ENCODE measurements around the gene INSRR.

The INSRR gene

GRCh38 chr1:156893048-156893953 lies 34.4 kb upstream of the INSRR start, which contains the start of gene PEAR1:
Gene PEAR1 (plus strand): TSS chr1:156893718. CDS start chr1:156903927, 10,209 bp downstream.
- no peak for DNase-seq

GRCh38 chr1:156892190-156893047 lies 33.5 kb upstream of the INSRR start:
- peak; percentile 59 for DNase-seq

GRCh38 chr1:156889802-156890580 lies 31.1 kb upstream of the INSRR start:
- DNase-seq = peak; percentile 47

GRCh38 chr1:156887734-156888133 lies 28.8 kb upstream of the INSRR start:
- no peak for DNase-seq

DNA sequence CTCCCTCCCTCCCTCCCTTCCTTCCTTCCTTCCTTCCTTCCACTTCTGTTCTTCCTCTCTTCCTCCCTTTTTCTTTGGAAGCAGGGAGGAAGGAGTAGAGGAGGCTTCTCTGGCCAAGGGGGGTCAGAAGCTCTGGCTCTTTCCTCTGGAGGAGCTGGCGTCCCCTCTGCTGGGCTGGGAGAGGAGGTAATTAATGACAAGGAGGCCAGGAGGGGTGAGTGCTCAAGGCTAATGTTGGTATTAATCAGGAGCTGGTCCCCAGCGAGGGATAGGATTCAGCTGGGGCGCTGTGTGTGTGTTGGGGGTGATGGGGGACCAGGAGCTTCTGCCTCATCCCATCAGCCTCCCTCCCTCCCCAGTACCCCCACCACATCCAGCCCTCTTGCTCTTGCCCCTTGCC lies 28.4 kb upstream of the INSRR start:
- DNase-seq = no peak

- no peak for DNase-seq
Measured at GRCh38 chr1:156886583-156887281, 27.8 kb upstream of the INSRR start.

DNA sequence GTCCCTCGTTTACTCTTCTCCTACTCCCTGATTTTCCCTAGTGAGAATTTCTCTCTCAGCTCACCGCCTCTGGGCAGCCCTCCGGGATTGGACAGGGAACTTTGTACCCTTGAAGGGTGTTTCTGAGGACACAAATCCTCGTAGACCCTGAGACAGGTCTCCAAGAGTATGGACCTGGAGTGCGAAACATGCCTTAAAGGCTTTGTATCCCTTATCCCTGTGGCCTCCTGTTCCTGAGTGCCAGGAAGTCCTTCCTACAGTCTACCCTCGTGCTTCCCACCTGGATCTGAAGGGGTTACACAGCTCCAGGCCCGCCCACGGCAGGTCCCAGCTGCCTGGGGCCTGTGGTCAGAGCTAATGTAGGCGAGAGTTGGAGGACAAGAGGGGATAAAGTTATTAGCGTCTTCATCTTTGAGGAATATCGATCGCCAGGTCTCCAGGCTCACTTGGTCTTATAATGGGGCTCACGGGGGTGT lies 27.0 kb upstream of the INSRR start:
- DNase-seq = no peak

GRCh38 chr1:156885314-156885713 lies 26.4 kb upstream of the INSRR start:
- DNase-seq = no peak

GRCh38 chr1:156884560-156885184 lies 25.8 kb upstream of the INSRR start:
- DNase-seq = no peak

DNA sequence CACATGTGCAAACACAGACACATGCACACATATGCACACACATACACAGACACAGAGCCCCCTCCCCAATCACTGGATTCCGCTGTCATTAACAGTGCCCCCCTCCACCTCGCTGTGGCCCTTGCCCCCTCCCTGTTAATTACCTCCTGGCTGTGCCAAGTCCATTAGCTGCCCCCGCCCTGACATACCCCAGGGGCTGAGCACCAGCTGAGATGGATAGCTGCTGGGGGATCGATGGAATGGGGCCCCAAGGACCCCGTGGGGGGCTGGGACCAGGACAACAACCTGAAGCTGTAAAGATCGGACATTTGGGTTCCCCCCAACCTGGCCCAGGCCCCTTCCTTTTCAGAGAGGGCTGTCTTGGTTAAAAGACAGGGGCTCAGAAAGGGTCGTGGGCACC lies 25.0 kb upstream of the INSRR start:
- DNase-seq = no peak

DNA sequence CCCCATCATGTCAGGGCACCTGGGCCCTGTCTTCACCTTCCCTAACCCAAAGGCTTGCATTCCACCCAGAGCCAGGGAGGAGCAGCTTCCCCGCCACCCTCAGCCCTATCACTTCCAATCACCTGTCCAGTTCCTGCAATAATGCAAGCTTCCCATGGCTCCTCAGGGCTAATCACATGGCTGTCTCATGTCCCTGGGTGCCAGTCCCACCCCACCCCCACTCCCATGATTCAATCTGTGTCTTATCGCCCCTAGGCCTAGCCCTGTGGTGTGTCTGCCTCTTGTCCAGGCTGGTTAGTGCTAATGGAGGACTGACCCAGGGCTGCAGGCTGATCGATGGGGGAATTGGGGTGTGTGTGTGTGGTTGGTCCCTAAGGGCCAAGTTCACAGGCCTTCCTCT lies 23.6 kb upstream of the INSRR start:
- no peak for DNase-seq

DNA sequence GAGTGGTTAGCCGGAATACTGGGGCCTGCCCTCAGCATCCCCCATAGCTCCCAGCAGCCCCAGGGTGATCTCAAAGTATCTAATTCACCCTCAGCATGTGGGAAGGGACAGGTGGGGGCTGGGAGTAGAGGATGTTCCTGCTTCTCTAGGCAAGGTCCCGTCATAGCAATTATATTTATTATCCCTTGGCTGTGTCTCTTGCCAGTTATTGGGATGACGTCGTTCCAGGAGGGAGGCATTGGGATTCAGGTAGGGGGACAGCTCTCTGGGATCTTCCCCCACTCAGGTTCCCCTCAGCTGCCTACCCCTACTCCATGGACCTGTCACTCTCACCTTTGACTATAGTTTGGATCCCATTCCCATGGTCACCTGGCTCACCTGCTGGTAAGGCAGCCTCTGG lies 22.7 kb upstream of the INSRR start:
- DNase-seq = no peak

DNA sequence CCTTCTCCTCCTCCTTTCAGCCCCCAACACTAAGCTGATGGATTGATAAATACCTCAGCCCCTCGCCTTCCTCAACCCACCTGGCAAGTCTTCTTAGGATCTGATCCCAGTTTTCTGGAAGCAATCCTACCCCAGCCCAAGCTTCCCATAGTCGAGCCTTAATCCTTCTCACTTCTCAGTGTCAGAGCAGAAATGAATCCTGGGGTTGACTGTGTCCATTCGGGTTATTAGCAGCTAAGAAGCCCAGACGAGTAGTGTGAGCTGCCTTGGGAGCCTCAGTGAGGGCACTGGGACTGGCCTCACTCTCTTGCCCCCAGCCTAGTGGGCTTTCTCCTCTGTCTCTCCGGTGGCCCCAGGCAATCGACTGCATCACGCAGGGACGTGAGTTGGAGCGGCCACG lies 22.2 kb upstream of the INSRR start:
- no peak for DNase-seq

- no peak for DNase-seq
Measured at GRCh38 chr1:156880473-156880872, 21.6 kb upstream of the INSRR start.

DNA sequence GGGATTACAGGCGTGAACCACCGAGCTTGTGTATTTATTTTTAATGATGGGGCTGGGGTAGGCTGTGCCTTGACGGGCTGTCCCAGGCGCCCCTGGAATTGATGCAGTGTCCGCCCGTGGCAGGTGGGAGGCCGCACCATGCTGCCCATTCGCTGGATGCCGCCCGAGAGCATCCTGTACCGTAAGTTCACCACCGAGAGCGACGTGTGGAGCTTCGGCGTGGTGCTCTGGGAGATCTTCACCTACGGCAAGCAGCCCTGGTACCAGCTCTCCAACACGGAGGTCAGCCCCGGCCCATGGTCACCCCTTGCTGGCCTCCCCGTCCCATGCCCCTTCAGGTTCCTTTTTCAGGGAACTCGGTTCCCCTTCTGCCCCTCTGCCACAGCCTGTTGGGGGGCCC lies 21.0 kb upstream of the INSRR start:
- DNase-seq = no peak

DNA sequence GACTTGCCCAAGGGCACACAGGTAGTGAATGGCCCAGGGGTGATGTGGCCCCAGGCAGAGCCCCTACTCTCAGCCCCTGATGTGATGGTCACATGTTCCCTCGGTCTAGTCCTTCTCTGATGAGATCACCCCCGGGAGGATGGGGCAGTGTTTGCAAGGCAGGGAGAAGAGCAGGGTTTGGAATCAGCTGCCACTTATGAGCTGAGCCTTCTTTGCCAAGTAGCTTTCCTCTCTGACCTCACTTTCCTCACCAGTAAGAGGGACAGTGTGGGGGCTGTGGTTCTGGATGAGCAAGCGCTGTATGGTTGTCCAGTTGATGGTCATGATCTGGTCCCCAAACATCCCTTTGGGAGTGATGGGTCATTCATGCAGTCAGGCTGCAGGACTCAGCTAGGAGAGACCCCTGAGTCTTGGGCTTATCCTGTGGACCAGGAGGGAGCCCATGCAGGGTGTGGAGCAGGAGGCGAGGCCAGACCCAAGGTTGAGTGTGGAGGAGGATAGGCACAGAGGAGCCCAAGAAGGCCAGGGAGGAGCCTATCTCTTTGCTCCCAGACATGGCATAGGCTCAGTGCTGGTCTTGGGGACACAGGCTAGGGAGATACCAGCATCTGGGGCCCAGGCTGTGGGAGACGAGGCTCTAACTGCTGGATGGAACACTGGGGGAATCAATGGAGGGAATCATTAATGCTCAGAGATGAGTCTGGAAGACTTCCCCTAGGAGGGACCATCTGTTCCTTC lies 18.7 kb upstream of the INSRR start:
- no peak for DNase-seq

DNA sequence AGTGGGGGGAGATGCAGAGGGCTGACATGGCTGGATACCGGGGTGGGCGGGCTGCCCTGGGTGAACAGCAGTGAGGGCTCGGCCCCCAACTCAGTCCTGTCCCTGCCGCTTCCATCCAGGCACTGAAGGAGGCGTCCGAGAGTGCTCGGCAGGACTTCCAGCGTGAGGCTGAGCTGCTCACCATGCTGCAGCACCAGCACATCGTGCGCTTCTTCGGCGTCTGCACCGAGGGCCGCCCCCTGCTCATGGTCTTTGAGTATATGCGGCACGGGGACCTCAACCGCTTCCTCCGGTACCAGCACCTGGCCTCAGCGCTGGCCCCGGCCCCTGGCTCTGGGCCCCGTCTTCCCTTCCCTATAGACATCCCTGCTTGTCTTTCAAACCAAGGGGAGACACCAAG lies 17.4 kb upstream of the INSRR start:
- DNase-seq = no peak

GRCh38 chr1:156875341-156875615 lies 16.4 kb upstream of the INSRR start:
- DNase-seq = no peak

DNA sequence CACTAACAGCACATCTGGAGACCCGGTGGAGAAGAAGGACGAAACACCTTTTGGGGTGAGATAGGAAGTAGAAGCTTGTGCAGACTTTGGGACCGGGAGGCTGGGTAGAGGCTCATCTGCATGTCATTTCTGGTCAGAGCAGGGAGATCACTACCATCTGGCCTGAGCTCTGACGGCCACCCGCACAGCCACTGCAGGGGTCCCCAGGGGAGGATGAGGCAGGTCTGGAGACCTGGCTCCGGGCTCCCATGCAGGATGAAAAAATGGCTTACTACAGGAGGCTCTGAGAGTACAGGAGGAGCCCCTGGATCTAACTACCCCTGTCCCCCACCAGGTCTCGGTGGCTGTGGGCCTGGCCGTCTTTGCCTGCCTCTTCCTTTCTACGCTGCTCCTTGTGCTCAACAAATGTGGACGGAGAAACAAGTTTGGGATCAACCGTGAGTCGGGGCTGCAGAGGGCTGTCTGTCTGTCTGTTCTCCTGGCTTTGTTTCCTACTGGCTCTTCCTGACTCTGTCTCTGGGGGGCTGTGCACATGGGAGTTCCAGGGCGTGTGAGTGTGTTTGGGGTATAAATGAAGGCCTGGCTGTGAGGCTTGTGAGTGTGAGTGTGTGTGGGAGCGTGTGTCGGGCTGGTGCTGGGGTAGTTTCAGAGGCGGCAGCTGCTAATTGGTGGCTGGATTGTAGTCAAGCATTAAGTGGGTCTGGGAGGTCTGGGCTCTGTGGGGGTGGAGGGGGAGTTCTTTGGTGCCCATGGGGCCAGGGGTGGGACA lies 15.8 kb upstream of the INSRR start:
- no peak for DNase-seq

- no peak for DNase-seq
Measured at GRCh38 chr1:156874142-156874541, 15.2 kb upstream of the INSRR start.

DNA sequence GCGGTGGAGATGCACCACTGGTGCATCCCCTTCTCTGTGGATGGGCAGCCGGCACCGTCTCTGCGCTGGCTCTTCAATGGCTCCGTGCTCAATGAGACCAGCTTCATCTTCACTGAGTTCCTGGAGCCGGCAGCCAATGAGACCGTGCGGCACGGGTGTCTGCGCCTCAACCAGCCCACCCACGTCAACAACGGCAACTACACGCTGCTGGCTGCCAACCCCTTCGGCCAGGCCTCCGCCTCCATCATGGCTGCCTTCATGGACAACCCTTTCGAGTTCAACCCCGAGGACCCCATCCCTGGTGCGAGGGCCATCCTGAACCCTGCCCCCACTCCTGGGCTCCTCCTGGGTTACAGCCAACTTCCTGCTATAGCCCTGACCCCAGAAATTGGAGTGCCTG lies 14.7 kb upstream of the INSRR start:
- DNase-seq = no peak

Measured in NCI-H1436 (cell line).